Fibroblast of lung (primary cell): ENCODE results near the gene SERPINI1. TPM values are rescaled to one million over a fixed set of nuclear protein-coding genes. Genes with fewer than 3 reads are reported as not detected.

Experiments
- DNase-seq, 2 donors: peaks; one replicate each; pipeline versions ENCODE4 v3.0.0 to v3.0.0-alpha.2; 2010; ENCODE audit warnings: low read depth in 2 of 2
- H2AFZ ChIP-seq: 2 replicates; pipeline ENCODE4 v1.5.1; 2012; ENCODE audit warnings: low read length, control low read depth, inconsistent platforms
- H3K27ac ChIP-seq: 2 replicates; pipeline ENCODE4 v1.5.1; 2011; ENCODE audit warnings: low read length, control low read depth; ENCODE audit not compliant: insufficient read depth
- H3K27me3 ChIP-seq: 2 replicates; pipeline ENCODE4 v1.5.1; 2011; ENCODE audit warnings: mild to moderate bottlenecking, low read length; ENCODE audit not compliant: control insufficient read depth, insufficient read depth
- H3K36me3 ChIP-seq: 2 replicates; pipeline ENCODE4 v1.5.1; 2011; ENCODE audit warnings: low read length; ENCODE audit not compliant: control insufficient read depth, insufficient read depth
- H3K4me1 ChIP-seq: 2 replicates; pipeline ENCODE4 v1.5.1; 2011; ENCODE audit warnings: low read length; ENCODE audit not compliant: control insufficient read depth, insufficient read depth; ENCODE audit errors: extremely low read depth
- H3K4me2 ChIP-seq: 2 replicates; pipeline ENCODE4 v1.5.1; 2011; ENCODE audit warnings: low read length, control low read depth; ENCODE audit not compliant: insufficient read depth; ENCODE audit errors: extremely low read depth
- H3K4me3 ChIP-seq, 4 experiments: fragments of 200-600 bp in 1 of 4; sonication (generic) in 1 of 4; replicated peaks in 1 of 4; 2 replicates each; pipeline ENCODE4 v1.5.1; 2011 to 2016; ENCODE audit warnings: low read length in 4 of 4, low read depth in 3 of 4, mild to moderate bottlenecking in 3 of 4, control low read depth in 2 of 4, inconsistent platforms in 1 of 4, mixed read lengths in 1 of 4; ENCODE audit not compliant: insufficient read depth in 1 of 4; ENCODE audit errors: control extremely low read depth in 1 of 4
- H3K79me2 ChIP-seq: 2 replicates; pipeline ENCODE4 v1.5.1; 2012; ENCODE audit warnings: mild to moderate bottlenecking, low read length, inconsistent platforms; ENCODE audit not compliant: control insufficient read depth, insufficient read depth
- H3K9ac ChIP-seq: 2 replicates; pipeline ENCODE4 v1.5.1; 2011; ENCODE audit warnings: mild to moderate bottlenecking, low read length, control low read depth; ENCODE audit not compliant: insufficient read depth
- H3K9me3 ChIP-seq: 2 replicates; pipeline ENCODE4 v1.5.1; 2012; ENCODE audit warnings: low read depth, low read length; ENCODE audit not compliant: control insufficient read depth, insufficient read depth
- H4K20me1 ChIP-seq: 2 replicates; pipeline ENCODE4 v1.5.1; 2011; ENCODE audit warnings: low read length; ENCODE audit not compliant: control insufficient read depth, insufficient read depth; ENCODE audit errors: extremely low read depth
- CTCF ChIP-seq, 2 donors: IDR thresholded peaks in 1 of 2; conservative IDR thresholded peaks in 1 of 2; 1 replicate in 1 of 2; 2 replicates in 1 of 2; pipeline ENCODE4 v1.5.1; 2011 to 2012; ENCODE audit warnings: low read length in 2 of 2, control low read depth in 1 of 2, inconsistent platforms in 1 of 2, low read depth in 1 of 2, mild to moderate bottlenecking in 1 of 2
- EZH2 ChIP-seq: IDR thresholded peaks from 2 replicates; pipeline ENCODE4 v1.5.1; 2012; ENCODE audit warnings: low read length, control low read depth, mild to moderate bottlenecking; ENCODE audit errors: missing control alignments
- polyA plus RNA-seq, 2 donors: library from polyadenylated mRNA; depleted of rRNA in 1 of 2; stranded (reverse) in 1 of 2; unstranded in 1 of 2; fragments of >200 nt; gene quantifications; 2 replicates each; pipeline ENCODE4 v1.2.1, GENCODE V29; 2011 to 2012; ENCODE audit warnings: missing spikeins in 1 of 2
- total RNA-seq: library from RNA; depleted of rRNA; stranded (reverse); fragments of >200 nt; gene quantifications from 2 replicates; pipeline ENCODE4 v1.2.1, GENCODE V29; 2014

Gene SERPINI1
- total and polyA plus RNA-seq, 2 donors (not counting 1 experiment from before 2014, with no cell fraction given), result 3.0 to 5.8 TPM

GRCh38 chr3:167712445-167712844 is 23.1 kb upstream of the SERPINI1 start:
- Histone ChIP-seq H3K9ac (no peak overlapping the region), H3K36me3 (no peaks in the 10 kb centered on the region), H2AFZ (no peak overlapping the region), H3K27me3 (no peaks in the 10 kb centered on the region), H3K4me3 (no peak overlapping the region), H3K4me2 (no peak overlapping the region), H3K9me3 (no peaks in the 10 kb centered on the region), H3K4me1 (no peaks in the 10 kb centered on the region), H4K20me1 (no peaks in the 10 kb centered on the region), H3K27ac (no peak overlapping the region), H3K79me2 (peaks cover 22% of the 10 kb centered on the region)
- TF ChIP-seq CTCF (conservative IDR thresholded peaks at IDR 0.05 in 1 of 2, IDR thresholded peaks at IDR 0.05 in 1 of 2; ENCODE audit: low read depth in 1 of 2, low read length in 2 of 2) (no peak), EZH2 (no peak)
- DNase-seq, result no peak

GRCh38 chr3:167714871-167715270 is 20.6 kb upstream of the SERPINI1 start:
- H2AFZ ChIP-seq, result no peak overlapping the region
- no peaks in the 10 kb centered on the region for H4K20me1 ChIP-seq
- H3K27me3 ChIP-seq, result no peaks in the 10 kb centered on the region
- no peak overlapping the region for H3K9ac ChIP-seq
- no peak overlapping the region for H3K27ac ChIP-seq
- no peaks in the 10 kb centered on the region for H3K36me3 ChIP-seq
- H3K9me3 ChIP-seq, result no peaks in the 10 kb centered on the region
- H3K4me3 ChIP-seq, result no peak overlapping the region
- no peaks in the 10 kb centered on the region for H3K4me1 ChIP-seq
- no peak for DNase-seq
- H3K79me2 ChIP-seq, result peaks cover 22% of the 10 kb centered on the region
- TF ChIP-seq CTCF (conservative IDR thresholded peaks at IDR 0.05 in 1 of 2, IDR thresholded peaks at IDR 0.05 in 1 of 2; ENCODE audit: low read depth in 1 of 2, low read length in 2 of 2) (no peak), EZH2 (no peak)
- no peak overlapping the region for H3K4me2 ChIP-seq

- H3K36me3 ChIP-seq, result no peaks in the 10 kb centered on the region
- H3K4me2 ChIP-seq, result no peak overlapping the region
- H3K27me3 ChIP-seq, result no peaks in the 10 kb centered on the region
- no peak overlapping the region for H2AFZ ChIP-seq
- H4K20me1 ChIP-seq, result no peaks in the 10 kb centered on the region
- H3K4me1 ChIP-seq, result no peaks in the 10 kb centered on the region
- no peaks in the 10 kb centered on the region for H3K9me3 ChIP-seq
- H3K4me3 ChIP-seq, result no peak overlapping the region
- no peak for DNase-seq
- no peak overlapping the region for H3K27ac ChIP-seq
- no peak overlapping the region for H3K9ac ChIP-seq
- TF ChIP-seq EZH2 (no peak), CTCF (conservative IDR thresholded peaks at IDR 0.05 in 1 of 2, IDR thresholded peaks at IDR 0.05 in 1 of 2; ENCODE audit: low read depth in 1 of 2, low read length in 2 of 2) (no peak)
- peaks cover 29% of the 10 kb centered on the region for H3K79me2 ChIP-seq
Measured at GRCh38 chr3:167716920-167717319, 18.6 kb upstream of the SERPINI1 start.
